A549 (cell line): ENCODE results near the gene C2CD2. TPM values are rescaled to one million over a fixed set of nuclear protein-coding genes. Genes with fewer than 3 reads are reported as not detected.

Experiments used
- ATAC-seq, 2 experiments: fragments of 200-7000 bp in 1 of 2; fragments of >200 bp in 1 of 2; cut with Nextera tagmentation in 1 of 2; cut with Tn5 transposase in 1 of 2; 3 replicates each; pipeline versions ENCODE4 v1.8.0 to v1.9.1; 2018 to 2020; ENCODE audit warnings: mild to moderate bottlenecking in 1 of 2, moderate library complexity in 1 of 2
- CTCF ChIA-PET: fragments of 300-600 bp; sonication (Branson Sonifier 250); formaldehyde crosslinking; extraction: SDS; loops from one replicate; lab custom pipeline; 2021; ENCODE audit warnings: antibody characterized with exemption, inconsistent platforms; lab: Yijun Ruan, JAX
- POLR2A ChIA-PET: fragments of 350-600 bp; formaldehyde crosslinking; extraction: SDS; loops from one replicate; lab custom pipeline; 2021; ENCODE audit warnings: antibody characterized with exemption, inconsistent platforms; lab: Yijun Ruan, JAX
- DNase-seq, 2 experiments: peaks; one replicate each; pipeline versions ENCODE4 v3.0.0 to v3.0.0-alpha.2; 2011 to 2016; ENCODE audit warnings: low read depth in 1 of 2, low spot score in 1 of 2
- FAIRE-seq: peaks from 2 replicates; lab custom pipeline; 2011; peaks lifted over from hg19 to GRCh38; lab: Jason Lieb, UNC
- H3K27ac ChIP-seq, 2 experiments: fragments of >200 bp; sonication (Bioruptor Twin); formaldehyde crosslinking; 3 replicates each; pipeline ENCODE4 v1.5.1; 2016 to 2017
- H3K4me1 ChIP-seq: fragments of >200 bp; sonication (Bioruptor Twin); formaldehyde crosslinking; 3 replicates; pipeline ENCODE4 v1.6.1; 2016
- H3K4me2 ChIP-seq: fragments of >200 bp; sonication (Bioruptor Twin); formaldehyde crosslinking; 3 replicates; pipeline ENCODE4 v1.6.1; 2016
- H3K4me3 ChIP-seq: fragments of >200 bp; sonication (Bioruptor Twin); formaldehyde crosslinking; 3 replicates; pipeline ENCODE4 v1.5.1; 2016
- H3K9me3 ChIP-seq: fragments of >200 bp; sonication (Bioruptor Twin); formaldehyde crosslinking; 3 replicates; pipeline ENCODE4 v1.6.1; 2016
- ATOH8 ChIP-seq: fragments of 250-450 bp; sonication (Bioruptor Pico); IDR thresholded peaks from 2 replicates; pipeline ENCODE4 v1.5.0; 2020; ENCODE audit warnings: low read depth, mild to moderate bottlenecking, moderate library complexity
- CBX8 ChIP-seq: fragments of 200-600 bp; sonication (generic); IDR thresholded peaks from 2 replicates; pipeline ENCODE4 v1.6.1; 2016
- CEBPB ChIP-seq, 2 experiments: fragments of >200 bp in 1 of 2; sonication (Bioruptor Twin) in 1 of 2; formaldehyde crosslinking in 1 of 2; IDR thresholded peaks; 2 replicates each; pipeline ENCODE4 v1.6.1; 2012 to 2016
- CHD2 ChIP-seq: fragments of 150-350 bp; IDR thresholded peaks from 2 replicates; pipeline ENCODE4 v1.6.1; 2014; ENCODE audit warnings: low read length; ENCODE audit not compliant: partially characterized antibody
- CTCF ChIP-seq: fragments of >200 bp; sonication (Bioruptor Twin); formaldehyde crosslinking; IDR thresholded peaks from 3 replicates; pipeline ENCODE4 v1.5.1; 2016
- EHF ChIP-seq: fragments of 250-450 bp; sonication (Bioruptor Pico); IDR thresholded peaks from 2 replicates; pipeline ENCODE4 v1.5.0; 2020; ENCODE audit warnings: mild to moderate bottlenecking
- ELK1 ChIP-seq: fragments of 150-350 bp; IDR thresholded peaks from 2 replicates; pipeline ENCODE4 v1.6.1; 2014; ENCODE audit warnings: low read depth, mild to moderate bottlenecking, low read length
- ESRRA ChIP-seq: fragments of 150-350 bp; IDR thresholded peaks from 2 replicates; pipeline ENCODE4 v1.6.1; 2014; ENCODE audit warnings: mild to moderate bottlenecking, low read length, borderline replicate concordance
- FOSB ChIP-seq: fragments of 250-450 bp; sonication (Bioruptor Pico); IDR thresholded peaks from 2 replicates; pipeline ENCODE4 v1.5.0; 2020; ENCODE audit warnings: mild to moderate bottlenecking, moderate library complexity
- GATA3 ChIP-seq: IDR thresholded peaks from 2 replicates; pipeline ENCODE4 v1.6.1; 2012; ENCODE audit warnings: borderline replicate concordance
- HDAC2 ChIP-seq: fragments of 200-600 bp; sonication (generic); IDR thresholded peaks from 2 replicates; pipeline ENCODE4 v1.6.1; 2016
- HEYL ChIP-seq: fragments of 250-450 bp; sonication (Bioruptor Pico); IDR thresholded peaks from 2 replicates; pipeline ENCODE4 v1.8.0; 2021; ENCODE audit warnings: mild to moderate bottlenecking, moderate library complexity
- HOXB13 ChIP-seq: fragments of 250-450 bp; sonication (Bioruptor Pico); IDR thresholded peaks from 2 replicates; pipeline ENCODE4 v1.5.0; 2020; ENCODE audit warnings: low read depth, mild to moderate bottlenecking, moderate library complexity
- JUNB ChIP-seq: fragments of >200 bp; sonication (Bioruptor Twin); formaldehyde crosslinking; IDR thresholded peaks from 2 replicates; pipeline ENCODE4 v1.6.1; 2016
- KDM1A ChIP-seq: fragments of 200-600 bp; sonication (generic); IDR thresholded peaks from 2 replicates; pipeline ENCODE4 v1.6.1; 2016; ENCODE audit warnings: low read depth, mild to moderate bottlenecking
- KDM5A ChIP-seq: fragments of 200-600 bp; sonication (generic); IDR thresholded peaks from 2 replicates; pipeline ENCODE4 v1.6.1; 2016; ENCODE audit warnings: antibody characterized with exemption, mild to moderate bottlenecking
- MAX ChIP-seq: IDR thresholded peaks from 2 replicates; pipeline ENCODE4 v1.6.1; 2012
- MAZ ChIP-seq: fragments of 150-350 bp; IDR thresholded peaks from 2 replicates; pipeline ENCODE4 v1.6.1; 2014; ENCODE audit warnings: antibody characterized with exemption, low read depth, low read length, borderline replicate concordance
- NPAS2 ChIP-seq: fragments of 250-450 bp; sonication (Bioruptor Pico); IDR thresholded peaks from 2 replicates; pipeline ENCODE4 v1.8.0; 2022; ENCODE audit warnings: mild to moderate bottlenecking, moderate library complexity, borderline replicate concordance
- PBX3 ChIP-seq: IDR thresholded peaks from 2 replicates; pipeline ENCODE4 v1.6.1; 2012
- PHF8 ChIP-seq: fragments of 200-600 bp; sonication (generic); IDR thresholded peaks from 2 replicates; pipeline ENCODE4 v1.6.1; 2016; ENCODE audit warnings: low read depth, mild to moderate bottlenecking, antibody characterized with exemption, moderate library complexity, borderline replicate concordance
- POLR2A ChIP-seq: IDR thresholded peaks from 2 replicates; pipeline ENCODE4 v1.6.1; 2012; ENCODE audit warnings: mild to moderate bottlenecking, low read length
- RAD21 ChIP-seq, 2 experiments: fragments of >200 bp in 1 of 2; sonication (Bioruptor Twin) in 1 of 2; formaldehyde crosslinking in 1 of 2; IDR thresholded peaks in 1 of 2; conservative IDR thresholded peaks in 1 of 2; 2 replicates in 1 of 2; 3 replicates in 1 of 2; pipeline ENCODE4 v1.6.1; 2012 to 2018; ENCODE audit warnings: inconsistent platforms in 1 of 2
- RCOR1 ChIP-seq: fragments of 150-350 bp; IDR thresholded peaks from 2 replicates; pipeline ENCODE4 v1.6.1; 2014; ENCODE audit warnings: antibody characterized with exemption, low read length, low read depth
- SMC3 ChIP-seq: fragments of >200 bp; sonication (Bioruptor Twin); formaldehyde crosslinking; IDR thresholded peaks from 3 replicates; pipeline ENCODE4 v1.6.1; 2018; ENCODE audit warnings: inconsistent platforms
- USF2 ChIP-seq: fragments of 450-650 bp; IDR thresholded peaks from 2 replicates; pipeline ENCODE4 v1.6.1; 2014; ENCODE audit warnings: antibody characterized with exemption
- ZC3H11A ChIP-seq: fragments of 450-650 bp; IDR thresholded peaks from 2 replicates; pipeline ENCODE4 v1.6.1; 2014; ENCODE audit warnings: antibody characterized with exemption, mild to moderate bottlenecking
- ZFP36 ChIP-seq: fragments of 450-650 bp; IDR thresholded peaks from 2 replicates; pipeline ENCODE4 v1.6.1; 2014; ENCODE audit warnings: borderline replicate concordance; ENCODE audit not compliant: partially characterized antibody
- ZNF302 ChIP-seq: fragments of 250-450 bp; sonication (Bioruptor Pico); IDR thresholded peaks from 2 replicates; pipeline ENCODE4 v1.9.0; 2021; ENCODE audit warnings: inconsistent platforms, mild to moderate bottlenecking, moderate library complexity
- ZSCAN20 ChIP-seq: fragments of 250-450 bp; sonication (Bioruptor Pico); IDR thresholded peaks from 2 replicates; pipeline ENCODE4 v1.8.0; 2022; ENCODE audit warnings: mild to moderate bottlenecking, moderate library complexity
- WGBS: methylation state at CpG from one replicate; pipeline ENCODE4 v1.1.6; 2017; ENCODE audit errors: missing lambda C conversion rate; 5-methylcytosine and 5-hydroxymethylcytosine counted together
- polyA plus RNA-seq, 4 experiments: library from polyadenylated mRNA; depleted of rRNA in 3 of 4; stranded (reverse); fragments of >200 nt; fragmentation: RNase III in 1 of 4; extraction: RNeasy Plus Mini Kit Qiagen cat#74134 plus additional on column Dnase treatment in 1 of 4; gene quantifications; 2 replicates in 3 of 4; 3 replicates in 1 of 4; pipeline ENCODE4 v1.2.3, GENCODE V29; 2011 to 2017

The C2CD2 gene
- polyA plus RNA-seq, 2 of the 4 experiments (the other 2 are of a cell fraction), result 7.0 to 13.5 TPM

- no peak for DNase-seq
- no peak for ATAC-seq
- no peak for TF ChIP-seq FOSB
- no peak for TF ChIP-seq GATA3
- TF ChIP-seq MAZ, result no peak
- TF ChIP-seq NPAS2 (CRISPR knock-in tag), result no peak
- no peak for TF ChIP-seq ZC3H11A
- no peak for TF ChIP-seq HDAC2
- no peak for TF ChIP-seq ATOH8 (CRISPR knock-in tag)
- TF ChIP-seq KDM5A, result no peak
- no peak for TF ChIP-seq CTCF
- TF ChIP-seq MAX, result no peak
- TF ChIP-seq CBX8, result no peak
- no peak for TF ChIP-seq ELK1
- no peak for TF ChIP-seq HEYL (CRISPR knock-in tag)
- no peak for TF ChIP-seq POLR2A
- ChIA-PET CTCF (no interaction called here), POLR2A (interaction anchor here (1.1 kb wide), 1 partner anchor 18 kb away, joined by 4 read pairs; the partner anchor contains the start of gene PRDM15)
- no peak for FAIRE-seq
- Histone ChIP-seq H3K4me3 (no peak overlapping the region), H3K9me3 (no peaks in the 10 kb centered on the region), H3K27ac (no peak overlapping the region), H3K4me2 (no peak overlapping the region), H3K4me1 (no peaks in the 10 kb centered on the region)
- WGBS, result 94% methylated on average over 4 of the region's 8 CpGs
These were observed 56.1 kb downstream of the C2CD2 start for GRCh38 chr21:41897700-41898099.

- no peak for ATAC-seq
- DNase-seq, result no peak
- FAIRE-seq, result no peak
- Histone ChIP-seq H3K4me1 (no peaks in the 10 kb centered on the region), H3K27ac (no peak overlapping the region), H3K4me2 (no peak overlapping the region), H3K4me3 (no peak overlapping the region), H3K9me3 (no peaks in the 10 kb centered on the region)
- POLR2A ChIA-PET, result no interaction called here
- 91% methylated on average over 10 of the region's 11 CpGs for WGBS
- CTCF ChIA-PET, result no interaction called here
- TF ChIP-seq PBX3, result no peak
- no peak for TF ChIP-seq ZSCAN20
- TF ChIP-seq HOXB13 (CRISPR knock-in tag), result no peak
- no peak for TF ChIP-seq RCOR1
- TF ChIP-seq KDM1A, result no peak
- no peak for TF ChIP-seq SMC3
- TF ChIP-seq PHF8, result no peak
- no peak for TF ChIP-seq CTCF
- no peak for TF ChIP-seq RAD21 (conservative IDR thresholded peaks at IDR 0.05 in 1 of 2, IDR thresholded peaks at IDR 0.05 in 1 of 2)
- TF ChIP-seq ESRRA, result no peak
- no peak for TF ChIP-seq USF2
- TF ChIP-seq JUNB, result no peak
- no peak for TF ChIP-seq EHF (CRISPR knock-in tag)
- TF ChIP-seq CHD2, result no peak
- no peak for TF ChIP-seq ZNF302 (CRISPR knock-in tag)
- TF ChIP-seq CEBPB (IDR thresholded peaks at IDR 0.05), result no peak
- no peak for TF ChIP-seq ZFP36
- no peak for TF ChIP-seq HDAC2
These were observed 56.7 kb downstream of the C2CD2 start for GRCh38 chr21:41897047-41897669.
